HG03175 (cell line): ENCODE results near the gene SMIM10L2A.
"Not testable (repeated sequence)": the region's sequence is repeated elsewhere in the genome, so short reads cannot be mapped to it uniquely, and the experiment has no call there.

Source experiments
- ATAC-seq: cut with Tn5 transposase; IDR thresholded peaks from one replicate; pipeline ENCODE4 v1.9.1; 2021; ENCODE audit warnings: mild to moderate bottlenecking, moderate library complexity; ENCODE audit not compliant: unreplicated experiment

SMIM10L2A gene

GRCh38 chrX:135422810-135423168 is 1.0 kb downstream of the SMIM10L2A start:
- ATAC-seq, result not testable (repeated sequence)

- not testable (repeated sequence) for ATAC-seq
Measured at GRCh38 chrX:135423173-135423864, 1.6 kb downstream of the SMIM10L2A start.

- no peak for ATAC-seq
Measured at GRCh38 chrX:135424469-135424868, 2.7 kb downstream of the SMIM10L2A start.

- ATAC-seq, result no peak
Measured at GRCh38 chrX:135425026-135425965, 3.6 kb downstream of the SMIM10L2A start.

GRCh38 chrX:135429429-135429828 is 7.7 kb downstream of the SMIM10L2A start:
- no peak for ATAC-seq

GRCh38 chrX:135431886-135432285 is 10.1 kb downstream of the SMIM10L2A start:
- no peak for ATAC-seq

- no peak for ATAC-seq
Measured at GRCh38 chrX:135432453-135432852, 10.7 kb downstream of the SMIM10L2A start.

GRCh38 chrX:135432881-135433521 is 11.3 kb downstream of the SMIM10L2A start:
- ATAC-seq, result no peak

- ATAC-seq, result no peak
Measured at GRCh38 chrX:135433531-135434257, 11.9 kb downstream of the SMIM10L2A start.

GRCh38 chrX:135434258-135435138 is 12.8 kb downstream of the SMIM10L2A start:
- ATAC-seq, result no peak

GRCh38 chrX:135435139-135435922 is 13.6 kb downstream of the SMIM10L2A start:
- ATAC-seq, result no peak

- no peak for ATAC-seq
Measured at GRCh38 chrX:135435933-135436332, 14.2 kb downstream of the SMIM10L2A start.

GRCh38 chrX:135436456-135436855 is 14.7 kb downstream of the SMIM10L2A start:
- ATAC-seq, result no peak

GRCh38 chrX:135436966-135437866 is 15.5 kb downstream of the SMIM10L2A start:
- no peak for ATAC-seq

GRCh38 chrX:135437867-135438733 is 16.4 kb downstream of the SMIM10L2A start:
- ATAC-seq, result no peak

- ATAC-seq, result no peak
Measured at GRCh38 chrX:135438734-135439043, 16.9 kb downstream of the SMIM10L2A start.
